HuH-7.5 (cell line): ENCODE measurements around the gene OTX1.
A peak's percentile ranks its signal among the peaks of the same experiment; 100 is the strongest.
"Not testable (repeated sequence)": the region's sequence is repeated elsewhere in the genome, so short reads cannot be mapped to it uniquely, and the experiment has no call there.

Experiments used
- DNase-seq: peaks from one replicate; pipeline ENCODE4 v3.0.0; 2011; ENCODE audit warnings: low spot score

Gene OTX1

DNA sequence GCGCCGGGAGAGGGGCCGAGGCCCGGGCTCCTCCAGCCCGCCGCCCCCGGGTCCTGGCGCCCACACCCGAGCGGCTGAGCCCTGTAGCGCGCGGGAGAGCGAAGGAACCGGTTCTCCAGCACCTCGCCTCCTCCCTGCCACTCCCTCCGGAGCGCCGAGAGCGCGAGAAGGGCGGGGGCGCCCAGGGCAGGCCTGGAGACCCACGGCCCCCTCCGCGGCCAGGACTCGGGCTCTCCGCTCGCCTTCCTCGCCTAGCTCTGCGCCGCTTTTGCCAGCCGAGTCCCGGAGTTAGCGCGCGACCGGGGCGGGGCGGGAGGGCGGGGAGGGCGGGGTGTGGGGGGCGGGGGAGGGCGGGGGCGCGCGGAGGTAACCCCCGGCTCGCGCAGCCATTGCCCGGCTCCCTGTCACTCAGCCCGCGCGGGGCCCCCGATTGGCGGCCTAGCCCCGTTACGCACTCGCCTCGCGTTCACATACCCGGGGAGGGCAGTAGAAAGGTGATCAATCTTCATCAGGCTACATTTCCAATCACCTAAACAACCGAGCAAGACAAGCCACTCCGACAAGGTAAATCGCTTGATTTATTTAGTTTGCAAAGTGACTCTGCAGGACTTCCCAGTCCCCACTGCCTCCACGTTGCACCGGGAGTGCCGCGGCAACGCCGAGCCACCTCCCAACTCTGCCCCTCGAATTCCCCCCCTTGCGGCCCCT lies at the start of gene OTX1:
OTX1 (plus strand) TSS at position 497 of the 708 bp plus-strand sequence. CDS start 2,161 bp downstream, outside the sequence.
- peak; percentile 99 for DNase-seq

DNA sequence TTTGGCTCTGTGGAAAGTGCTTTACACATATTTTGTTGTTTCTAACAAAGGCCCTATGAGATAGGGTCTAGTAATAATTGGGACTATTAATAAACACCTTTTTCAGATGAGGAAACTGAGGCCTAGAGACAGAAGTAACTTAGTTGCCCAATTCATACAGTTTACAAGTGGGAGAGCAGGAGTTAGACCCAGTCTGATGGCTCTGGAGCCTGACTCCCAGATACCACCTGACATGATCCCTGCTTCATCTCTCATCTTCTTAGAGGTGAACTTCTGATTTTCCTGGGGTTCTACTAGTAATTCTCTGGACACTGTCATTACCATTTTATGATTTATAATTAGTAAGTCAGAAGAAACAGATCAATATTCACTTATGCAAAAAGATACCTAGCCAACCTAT lies 49.1 kb upstream of the OTX1 start:
- DNase-seq = no peak

DNA sequence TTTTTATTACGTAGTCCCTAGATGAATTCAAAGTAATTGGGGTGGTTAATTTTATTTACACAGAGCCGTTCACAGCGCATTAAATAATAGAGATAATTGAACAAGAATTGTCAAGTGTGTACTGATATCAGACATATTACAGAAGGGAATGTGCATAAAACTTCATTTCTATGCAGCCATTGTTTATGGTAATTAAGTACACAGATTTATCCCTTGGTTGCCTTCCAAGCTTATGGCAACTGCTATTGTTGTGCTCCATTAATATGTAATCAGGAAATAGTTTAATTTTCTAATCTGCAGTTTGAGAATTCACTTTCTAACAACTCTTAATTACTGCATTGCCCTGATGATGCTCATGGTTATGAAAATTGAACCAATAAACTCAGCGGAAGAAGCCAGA lies 47.3 kb upstream of the OTX1 start:
- DNase-seq = no peak

DNA sequence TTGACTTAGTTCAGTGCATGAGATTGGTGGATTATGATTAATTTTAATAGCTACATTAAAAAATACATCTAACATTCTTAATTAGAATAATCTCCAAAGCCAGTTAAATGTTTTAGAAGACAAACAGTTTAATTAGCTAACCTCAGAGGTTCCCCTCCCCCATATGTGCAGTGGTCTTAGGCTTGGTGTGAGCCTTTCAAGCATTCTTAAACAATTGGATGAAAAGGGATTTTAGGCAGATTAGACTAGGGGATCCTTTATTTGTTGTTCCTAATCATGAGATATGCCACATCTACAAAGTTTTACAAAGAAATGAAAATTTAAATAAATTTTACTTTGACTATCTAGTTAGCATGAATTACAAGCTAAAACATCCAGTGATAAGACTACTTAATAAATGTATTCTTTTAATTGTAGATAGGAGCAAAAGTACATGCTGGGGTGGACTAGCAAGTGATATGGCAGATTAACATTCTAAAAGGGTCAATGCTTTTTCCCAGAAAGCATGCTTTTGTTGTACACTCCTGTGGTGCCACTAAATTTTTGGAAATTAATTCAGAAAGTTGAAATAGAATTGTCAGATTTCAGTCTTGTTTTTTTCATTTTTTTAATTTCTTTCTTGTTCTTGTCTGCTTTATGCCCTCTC lies 42.7 kb upstream of the OTX1 start:
- DNase-seq = no peak

DNA sequence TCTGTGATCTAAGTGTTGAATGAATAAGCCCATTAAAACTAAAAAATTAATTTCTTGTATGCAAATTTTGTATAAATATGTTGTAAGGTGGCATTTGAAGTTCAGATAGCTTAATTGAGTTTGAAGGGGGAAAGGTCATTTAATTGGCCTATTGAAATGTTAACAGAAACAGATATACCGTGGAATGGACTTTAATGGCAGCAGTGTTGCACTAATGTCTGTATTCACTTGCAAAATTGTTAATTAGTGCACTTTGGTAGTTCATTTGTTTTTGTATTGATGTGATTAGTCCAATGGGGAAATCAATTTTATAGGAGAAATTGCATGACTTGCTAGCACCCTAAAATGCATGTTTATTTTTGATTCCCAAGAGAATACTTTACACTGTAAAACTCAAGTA lies 41.8 kb upstream of the OTX1 start:
- DNase-seq = no peak

DNA sequence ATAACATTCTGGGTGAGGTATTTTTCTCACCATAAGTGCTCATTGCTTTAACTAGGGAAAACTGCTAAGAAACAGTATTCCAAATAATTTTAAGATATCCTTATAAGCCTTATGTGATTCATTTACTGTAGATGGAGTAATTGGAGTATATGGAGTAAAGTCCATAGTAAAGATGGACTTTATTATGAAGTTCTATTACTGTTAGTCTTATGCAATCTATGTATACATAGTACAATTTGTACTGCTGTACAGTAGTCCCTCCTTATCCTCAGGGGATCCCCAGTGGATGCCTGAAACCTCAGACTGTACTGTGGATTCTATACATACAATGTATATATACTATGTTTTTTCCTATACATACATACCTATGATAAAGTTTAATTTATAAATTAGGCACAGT lies 41.1 kb upstream of the OTX1 start:
- DNase-seq = no peak

DNA sequence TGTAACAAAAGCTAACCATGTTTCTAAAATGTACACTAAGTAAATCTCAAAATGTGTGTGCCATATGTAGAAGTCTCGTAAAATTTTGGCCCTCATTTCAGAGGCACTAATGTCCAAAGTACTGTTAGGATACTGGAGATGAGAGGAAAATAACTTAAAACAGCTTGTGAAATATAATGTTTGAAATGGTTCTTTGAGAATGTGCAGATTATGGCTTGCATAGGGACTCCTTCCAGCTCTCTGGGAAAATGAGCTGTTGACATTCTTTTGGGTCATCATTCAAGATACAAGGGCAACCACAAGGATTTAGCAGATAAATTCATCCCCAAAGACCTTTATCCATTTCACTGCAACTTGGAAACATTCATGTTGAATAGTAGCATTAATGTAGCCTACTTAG lies 38.1 kb upstream of the OTX1 start:
- no peak for DNase-seq

DNA sequence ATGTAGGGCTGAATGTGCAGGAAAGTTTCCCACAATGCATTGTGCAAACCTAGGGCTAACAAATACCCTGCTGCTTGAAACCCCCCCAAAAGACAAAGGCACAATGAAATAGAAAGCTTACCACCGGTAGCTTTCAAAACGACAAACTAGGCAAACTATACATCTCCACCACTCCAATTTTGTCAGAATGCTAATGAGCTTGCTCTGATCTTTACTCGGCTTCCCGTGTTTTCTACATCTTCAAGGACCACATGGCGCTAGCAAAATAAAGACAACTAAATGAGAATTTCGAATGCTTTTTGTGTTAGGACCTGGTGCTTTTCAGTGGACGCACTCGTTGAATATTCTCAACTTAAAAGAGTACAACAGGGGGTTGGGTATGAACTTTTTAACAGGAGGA lies 37.2 kb upstream of the OTX1 start:
- no peak for DNase-seq

DNA sequence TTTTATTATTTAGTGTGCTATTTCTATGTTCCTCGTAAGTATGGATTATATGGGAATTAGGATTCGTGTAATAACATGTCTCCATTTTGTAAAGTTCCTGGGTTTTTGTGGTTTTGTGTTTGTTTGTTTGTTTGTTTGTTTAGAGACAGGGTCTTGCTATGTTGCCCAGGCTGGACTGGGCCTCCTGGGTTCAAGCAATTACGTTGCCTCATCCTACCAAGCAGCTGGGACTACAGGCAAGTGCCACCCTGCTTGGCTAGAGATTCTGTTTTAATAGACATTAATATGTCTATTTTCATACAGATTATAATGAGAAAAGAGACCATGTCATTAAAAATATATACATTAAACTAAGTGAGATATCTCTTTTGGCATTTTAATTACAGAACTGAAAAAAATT lies 35.2 kb upstream of the OTX1 start:
- no peak for DNase-seq

DNA sequence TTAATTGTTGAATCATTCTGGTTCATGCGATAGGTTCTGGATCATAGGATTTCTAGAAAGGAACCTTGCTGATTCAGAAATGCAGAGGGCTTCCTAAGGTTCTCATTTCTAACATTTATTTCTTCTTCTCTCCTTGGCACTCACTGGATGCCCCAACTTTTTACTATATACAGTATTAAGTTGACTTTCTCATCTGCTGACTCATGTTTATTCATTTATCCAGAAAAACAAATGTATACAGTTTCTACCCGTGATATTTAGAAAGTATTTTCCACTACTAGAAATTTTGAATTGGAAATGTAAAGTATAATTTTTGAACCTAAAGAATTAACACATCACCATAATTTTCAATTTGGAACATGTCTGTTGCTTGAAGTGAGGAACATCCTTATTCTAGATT lies 32.2 kb upstream of the OTX1 start:
- DNase-seq = no peak

DNA sequence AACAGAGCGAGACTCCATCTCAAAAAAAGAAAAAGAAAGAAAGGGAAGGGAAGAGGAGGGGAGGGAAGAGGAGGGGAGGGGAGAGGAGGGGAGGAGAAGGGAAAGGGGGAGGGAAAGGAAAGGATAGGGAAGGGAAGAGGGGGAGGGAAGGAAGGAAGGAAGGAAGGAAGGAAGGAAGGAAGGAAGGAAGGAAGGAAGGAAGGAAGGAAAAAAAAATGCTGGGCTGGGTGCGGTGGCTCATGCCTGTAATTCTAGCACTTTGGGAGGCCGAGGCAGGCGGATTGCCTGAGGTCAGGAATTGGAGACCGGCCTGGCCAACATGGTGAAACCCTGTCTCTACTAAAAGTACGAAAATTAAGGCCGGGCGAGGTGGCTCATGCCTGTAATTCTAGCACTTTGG lies 30.9 kb upstream of the OTX1 start:
- DNase-seq = not testable (repeated sequence)

DNA sequence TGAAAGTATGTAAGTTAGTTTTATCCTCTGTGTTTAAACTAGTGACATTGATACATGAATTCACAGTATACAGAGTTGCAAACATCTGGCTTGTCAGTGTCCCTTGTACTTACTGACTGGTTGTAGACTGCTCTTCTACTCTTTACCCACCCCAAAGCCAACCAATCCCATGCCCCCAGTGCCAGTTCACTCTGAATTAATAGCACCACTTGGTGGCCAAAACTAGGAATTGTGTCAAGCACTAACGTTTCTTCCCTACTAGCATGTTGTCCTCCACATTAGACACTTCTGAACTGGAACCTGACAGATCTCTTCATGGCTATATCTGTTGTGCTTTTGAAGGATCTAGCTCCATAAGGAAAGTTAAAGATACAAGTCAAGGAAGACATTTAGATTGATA lies 27.2 kb upstream of the OTX1 start:
- DNase-seq = no peak

DNA sequence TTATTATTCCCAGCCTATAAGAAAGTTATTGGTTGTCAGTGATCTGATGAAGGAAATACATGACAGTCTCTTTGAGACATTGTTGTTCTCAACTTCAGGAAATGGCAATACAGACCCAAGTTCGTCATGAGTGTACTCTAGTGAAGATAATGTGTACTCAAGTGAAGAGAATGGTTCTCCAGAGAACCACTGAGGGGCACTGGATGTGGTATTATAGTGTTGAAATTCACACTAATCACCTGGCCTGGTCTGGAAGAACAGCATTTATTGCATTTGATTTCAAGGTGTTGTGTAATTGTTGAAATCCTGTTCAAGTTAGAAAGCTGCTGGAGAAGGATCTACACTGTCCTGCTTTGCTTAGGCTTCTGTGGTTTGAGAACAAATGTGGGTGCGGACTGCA lies 23.4 kb upstream of the OTX1 start:
- DNase-seq = no peak

DNA sequence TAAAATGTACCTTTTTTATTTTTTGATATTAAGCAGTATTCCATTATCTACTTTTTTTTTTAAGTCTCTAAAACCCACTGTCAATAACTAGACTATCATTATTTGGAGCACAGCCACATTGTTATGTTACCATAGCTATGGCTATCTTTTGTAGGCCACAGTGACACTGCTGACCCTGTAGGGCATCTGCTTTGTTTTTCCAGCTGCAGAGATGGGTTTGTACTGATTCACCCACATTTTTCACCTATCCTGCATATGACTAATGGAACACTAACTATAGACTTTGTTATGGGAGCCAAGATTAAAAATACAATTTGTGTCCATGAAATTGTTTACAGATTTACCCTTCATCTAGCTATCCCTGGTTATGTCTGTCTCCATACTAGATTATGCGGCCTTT lies 21.6 kb upstream of the OTX1 start:
- no peak for DNase-seq

DNA sequence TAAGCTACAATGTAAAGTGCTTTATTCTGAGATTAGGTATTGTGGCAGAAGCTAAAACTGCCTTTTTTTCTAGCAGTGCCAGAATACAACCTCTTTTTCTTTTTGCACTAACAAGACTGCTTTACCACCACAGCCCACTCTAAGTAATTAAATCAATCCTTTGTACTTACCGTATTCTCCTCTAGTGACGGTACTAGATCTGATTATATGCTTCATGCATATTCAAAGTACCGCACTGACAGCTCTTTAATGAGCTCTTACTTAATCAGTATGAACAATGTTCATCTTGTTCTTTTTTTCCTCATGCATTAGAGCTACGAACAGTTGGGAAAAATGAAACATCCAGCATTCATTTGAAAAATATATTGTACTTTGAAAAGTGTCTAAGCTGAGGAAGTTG lies 16.1 kb upstream of the OTX1 start:
- DNase-seq = no peak

DNA sequence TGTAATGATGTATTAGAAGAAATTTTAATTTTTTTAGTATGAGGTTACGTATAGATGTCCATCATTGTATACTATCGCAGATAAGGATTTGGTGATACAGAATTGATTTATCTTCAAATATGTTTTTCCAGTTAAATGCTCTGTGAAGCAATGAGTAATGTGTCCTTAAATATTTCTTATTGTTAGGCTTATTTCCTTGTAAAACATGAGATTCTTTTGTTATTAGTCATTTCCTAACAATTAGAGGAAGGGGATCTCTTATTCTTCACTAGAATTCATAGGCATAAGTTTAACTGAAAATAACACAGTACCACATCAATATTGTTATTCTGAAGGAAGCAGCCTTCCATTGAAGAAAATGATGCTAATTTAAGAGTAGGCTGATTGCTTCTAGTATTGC lies 15.5 kb upstream of the OTX1 start:
- no peak for DNase-seq

DNA sequence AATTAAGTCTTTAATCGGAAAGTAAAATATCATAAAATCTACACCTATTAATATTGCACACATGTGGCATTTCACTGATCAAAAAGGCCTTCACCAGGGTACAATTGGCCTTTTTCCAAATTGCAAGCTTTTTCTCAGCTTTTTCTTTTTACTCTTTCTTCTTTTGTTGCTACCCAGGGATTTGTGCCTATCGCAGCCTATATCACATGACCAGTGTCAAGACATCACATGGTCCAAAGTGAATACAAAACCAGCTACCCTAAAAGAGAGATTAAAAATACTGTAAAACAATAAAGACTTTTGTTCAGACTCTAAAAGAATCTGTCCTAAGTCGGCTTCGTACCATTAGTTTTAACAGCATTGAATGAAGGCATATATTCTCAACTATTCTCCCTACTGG lies 15.0 kb upstream of the OTX1 start:
- DNase-seq = no peak

DNA sequence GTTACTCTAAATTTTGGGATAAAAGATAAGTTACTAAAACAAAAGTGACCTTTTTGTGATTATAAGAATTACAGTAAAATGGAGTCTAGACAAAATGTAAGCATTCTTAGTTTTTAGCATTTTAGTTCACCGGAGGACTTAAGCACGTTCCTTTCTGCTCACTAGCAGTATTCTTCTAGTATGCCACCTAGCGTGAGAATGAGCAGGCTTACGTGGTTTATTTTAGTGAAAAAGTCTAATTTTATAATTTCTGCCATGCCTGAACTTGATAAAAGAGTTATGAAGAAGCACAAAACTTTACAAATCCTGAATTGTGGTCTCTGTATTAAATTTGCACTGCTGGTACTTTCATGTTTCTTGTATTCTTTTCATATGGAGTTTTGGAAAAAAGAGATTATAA lies 12.6 kb upstream of the OTX1 start:
- no peak for DNase-seq

DNA sequence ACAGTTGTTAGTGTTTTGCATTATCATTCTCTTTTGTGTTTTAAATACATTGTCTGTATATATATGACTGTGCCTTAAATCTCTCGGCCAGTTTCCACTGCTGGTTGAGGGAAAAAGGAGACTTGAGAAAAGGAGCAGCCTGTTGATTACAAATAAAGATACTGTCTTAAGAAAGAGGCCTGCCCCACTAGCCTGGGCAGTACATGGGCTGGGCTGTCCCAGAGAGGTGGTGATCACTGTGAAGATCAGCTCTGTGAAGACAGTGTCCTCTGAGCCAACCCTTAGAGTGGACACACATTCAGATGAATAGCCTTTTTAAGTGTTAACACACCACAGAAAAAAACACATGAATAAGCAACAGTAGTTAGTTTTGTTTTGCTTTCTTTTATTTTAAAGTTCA lies 10.0 kb upstream of the OTX1 start:
- no peak for DNase-seq

DNA sequence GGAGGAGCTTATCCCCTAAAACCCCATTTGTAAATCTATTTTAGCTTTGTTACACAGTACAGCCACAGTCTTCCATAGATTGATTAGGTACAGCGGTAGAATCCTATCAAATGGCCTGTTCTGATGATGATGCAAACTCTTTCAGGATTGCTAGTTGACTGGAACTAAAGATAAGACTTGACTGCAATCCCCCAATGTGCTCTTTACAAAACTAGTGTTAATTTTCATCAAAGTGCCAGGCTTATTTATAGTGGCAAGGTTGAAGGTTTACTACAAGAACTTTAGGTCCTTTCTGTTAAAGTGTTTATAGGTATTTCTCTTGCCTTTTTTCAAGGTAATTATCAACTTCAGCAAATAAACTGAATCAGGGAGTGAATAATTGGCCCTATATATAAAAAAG lies 9.0 kb upstream of the OTX1 start:
- DNase-seq = no peak

DNA sequence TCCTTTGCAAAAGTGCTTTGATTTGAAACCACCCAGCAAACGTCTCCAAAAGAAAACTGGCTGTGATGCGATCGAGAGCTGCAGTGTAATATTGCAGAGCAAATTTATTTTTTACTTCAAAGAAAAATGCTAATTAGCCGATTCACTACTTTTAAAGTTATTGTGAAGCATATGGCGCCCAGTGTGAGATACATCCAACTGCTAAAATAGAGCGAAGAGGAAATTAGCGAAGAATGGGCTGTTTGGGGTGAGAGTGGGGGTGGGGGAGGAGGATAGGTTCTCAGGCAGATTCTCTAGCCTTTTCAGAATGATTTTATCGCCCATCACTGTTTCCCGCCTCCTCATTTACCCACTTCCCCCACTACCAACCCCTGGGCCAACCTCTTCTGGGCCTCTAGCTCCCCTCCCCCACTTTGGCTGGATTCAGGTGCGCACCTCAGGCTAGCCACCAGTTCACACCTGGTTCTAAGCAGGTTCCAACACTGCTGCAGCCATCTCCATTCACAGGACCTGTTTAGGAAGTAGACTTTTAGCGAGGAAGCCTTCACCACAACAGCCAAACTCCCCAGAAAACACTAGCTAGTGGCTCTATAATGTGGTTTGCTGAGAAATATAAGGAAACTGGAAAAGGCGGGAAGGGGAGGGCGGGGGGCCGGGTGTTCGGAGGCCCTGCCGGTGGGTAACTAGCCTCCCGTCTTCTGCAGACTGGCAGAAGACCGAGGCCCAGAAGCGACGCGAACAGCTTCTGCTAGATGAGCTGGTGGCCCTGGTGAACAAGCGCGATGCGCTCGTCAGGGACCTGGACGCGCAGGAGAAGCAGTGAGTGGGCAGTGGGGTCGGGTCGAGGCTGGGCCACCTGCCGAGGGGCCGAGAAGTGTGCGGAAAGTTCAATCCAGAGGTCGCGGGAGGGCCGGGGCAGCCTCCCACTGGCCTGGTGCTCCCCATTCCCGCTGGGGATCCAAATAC lies 6.0 kb upstream of the OTX1 start:
- DNase-seq = no peak

DNA sequence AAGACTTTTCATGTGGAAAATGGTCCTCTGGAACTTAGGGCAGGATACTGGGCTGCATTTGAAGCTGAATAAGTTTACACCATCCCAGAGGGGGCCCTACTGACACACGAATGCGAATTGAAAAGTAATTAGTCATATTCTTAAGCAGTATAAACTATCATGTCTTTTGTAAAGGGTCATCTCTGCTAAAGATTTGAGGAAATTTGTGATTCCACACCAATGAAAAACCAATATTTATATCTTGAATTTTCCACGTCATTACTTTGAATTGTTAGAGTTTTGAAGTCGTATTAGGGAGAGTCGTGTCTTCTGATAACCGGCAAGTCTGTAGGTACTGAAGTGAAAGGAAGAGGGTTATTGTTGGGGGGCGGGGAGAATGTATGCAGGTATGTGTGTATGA lies 4.1 kb upstream of the OTX1 start:
- no peak for DNase-seq

DNA sequence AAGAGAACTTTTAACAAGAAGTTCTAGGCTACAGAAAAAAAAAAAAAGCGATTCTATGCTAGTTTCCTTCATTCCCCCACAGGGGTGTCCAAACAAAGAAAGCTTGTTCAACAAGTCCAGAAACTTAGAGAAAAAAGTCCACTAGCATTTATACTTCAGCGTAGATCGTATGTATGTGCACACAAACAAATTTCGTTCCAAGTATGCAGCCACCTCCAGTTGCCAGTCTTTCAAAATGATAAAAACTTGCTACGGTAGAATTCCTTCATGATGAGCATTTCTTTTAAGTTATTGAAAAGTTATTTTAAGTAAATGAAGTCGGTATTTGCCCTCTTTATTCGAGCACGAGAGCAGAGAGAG lies 3.7 kb upstream of the OTX1 start:
- DNase-seq = no peak
